HL-60 (cell line): ENCODE measurements around the gene ZNF419.
"Not testable (repeated sequence)": the region's sequence is repeated elsewhere in the genome, so short reads cannot be mapped to it uniquely, and the experiment has no call there.

ENCODE experiments used
- DNase-seq, 2 experiments: peaks; one replicate each; pipeline ENCODE4 v3.0.0-alpha.2; 2010 to 2020; ENCODE audit warnings: low read depth in 1 of 2, low spot score in 1 of 2
- H3K27ac ChIP-seq: fragments of 250-450 bp; sonication (Bioruptor Pico); replicated peaks from 2 replicates; pipeline ENCODE4 v1.5.1; 2020; ENCODE audit warnings: mild to moderate bottlenecking, moderate library complexity
- H3K27me3 ChIP-seq: fragments of 250-450 bp; sonication (Bioruptor Pico); 2 replicates; pipeline ENCODE4 v1.5.1; 2021; ENCODE audit warnings: mild to moderate bottlenecking, moderate library complexity; ENCODE audit not compliant: insufficient read depth, poor library complexity, severe bottlenecking
- H3K4me3 ChIP-seq: replicated peaks from 2 replicates; pipeline ENCODE4 v1.5.1; 2011; ENCODE audit warnings: mild to moderate bottlenecking, control low read depth, low read length; ENCODE audit not compliant: insufficient read depth
- CTCF ChIP-seq: IDR thresholded peaks from one replicate; pipeline ENCODE4 v1.5.1; 2011; ENCODE audit warnings: low read length, control low read depth, inconsistent platforms; ENCODE audit not compliant: insufficient read depth
- GABPA ChIP-seq: IDR thresholded peaks from 2 replicates; pipeline ENCODE4 v1.6.1; 2012; ENCODE audit warnings: low read depth
- POLR2AphosphoS5 ChIP-seq: IDR thresholded peaks from 2 replicates; pipeline ENCODE4 v1.6.1; 2012; ENCODE audit warnings: low read depth
- REST ChIP-seq: IDR thresholded peaks from 2 replicates; pipeline ENCODE4 v1.6.1; 2012; ENCODE audit warnings: low read depth; ENCODE audit not compliant: insufficient replicate concordance
- SPI1 ChIP-seq: IDR thresholded peaks from 2 replicates; pipeline ENCODE4 v1.6.1; 2012; ENCODE audit warnings: low read depth, mild to moderate bottlenecking, borderline replicate concordance

ZNF419 gene

GRCh38 chr19:57515255-57515654 lies 27.7 kb downstream of the ZNF419 start:
- no peak overlapping the region for H3K4me3 ChIP-seq
- TF ChIP-seq POLR2AphosphoS5 = no peak
- no peak for TF ChIP-seq SPI1
- TF ChIP-seq REST = no peak
- TF ChIP-seq GABPA = no peak
- TF ChIP-seq CTCF = no peak
- DNase-seq = no peak
- H3K27ac ChIP-seq = no peak overlapping the region
- H3K27me3 ChIP-seq = no peaks in the 10 kb centered on the region

GRCh38 chr19:57518021-57518420 lies 30.5 kb downstream of the ZNF419 start:
- DNase-seq, H3K4me3 ChIP-seq, H3K27ac ChIP-seq, H3K27me3 ChIP-seq: not testable (repeated sequence)

- Histone ChIP-seq H3K27ac (peak within 1 kb of the TSS; percentile 84), H3K4me3 (peak within 1 kb of the TSS; percentile 99), H3K27me3 (no peaks in the 10 kb centered on the region)
- peak; percentile 81 to 92 for DNase-seq
- TF ChIP-seq POLR2AphosphoS5 (peak; percentile 66; the same call in 1 of the 2 replicates), GABPA (peak; percentile 95), REST (no peak)
These were observed 39.8 kb downstream of the ZNF419 start, which contains the start of gene ZNF549 for GRCh38 chr19:57527136-57527881. Gene ZNF549 (plus strand): TSS chr19:57527356. CDS start chr19:57527574, 218 bp downstream.

GRCh38 chr19:57537953-57538547 lies 50.5 kb downstream of the ZNF419 start:
- H3K27me3 ChIP-seq = no peaks in the 10 kb centered on the region
- no peak for DNase-seq
- H3K27ac ChIP-seq = no peak overlapping the region
- H3K4me3 ChIP-seq = no peak overlapping the region
- no peak for TF ChIP-seq POLR2AphosphoS5
- no peak for TF ChIP-seq SPI1
- TF ChIP-seq CTCF = no peak
- TF ChIP-seq GABPA = no peak
- TF ChIP-seq REST = no peak
